Thyroid gland (tissue), 4 donors: ENCODE data around the gene IL20RB. TPM values are rescaled to one million over a fixed set of nuclear protein-coding genes. Genes with fewer than 3 reads are reported as not detected.

Experiments used
- DNase-seq, 2 donors: peaks; one replicate each; pipeline ENCODE4 v3.0.0-alpha.2; 2019
- H3K27ac ChIP-seq, 3 donors: fragments of 200-600 bp; sonication (generic); 1 replicate in 2 of 3; 2 replicates in 1 of 3; pipeline ENCODE4 v1.5.1; 2016 to 2019; ENCODE audit warnings: mild to moderate bottlenecking in 1 of 3, moderate library complexity in 1 of 3
- H3K27me3 ChIP-seq: fragments of 200-600 bp; sonication (generic); one replicate; pipeline ENCODE4 v1.5.1; 2019
- H3K36me3 ChIP-seq, 2 donors: fragments of 200-600 bp; sonication (generic); one replicate each; pipeline ENCODE4 v1.5.1; 2016 to 2019
- H3K4me1 ChIP-seq, 2 donors: fragments of 200-600 bp; sonication (generic); one replicate each; pipeline ENCODE4 v1.5.1; 2017 to 2019
- H3K4me3 ChIP-seq, 3 donors: fragments of 200-600 bp; sonication (generic); replicated peaks in 1 of 3; 1 replicate in 2 of 3; 2 replicates in 1 of 3; pipeline ENCODE4 v1.5.1; 2016; ENCODE audit warnings: mild to moderate bottlenecking in 1 of 3
- H3K9me3 ChIP-seq: fragments of 200-600 bp; sonication (generic); one replicate; pipeline ENCODE4 v1.5.1; 2017
- POLR2A ChIP-seq, 2 donors: fragments of 450-650 bp; IDR thresholded peaks; one replicate each; pipeline ENCODE4 v1.6.1; 2017; ENCODE audit warnings: antibody characterized with exemption in 2 of 2, mild to moderate bottlenecking in 2 of 2, moderate library complexity in 1 of 2
- WGBS, 2 donors: methylation state at CpG; one replicate each; pipeline ENCODE4 v1.1.5; 2017; 5-methylcytosine and 5-hydroxymethylcytosine counted together
- intact Hi-C: fragments of 100-400 bp; cut with DNase I; formaldehyde crosslinking; loops from one replicate; pipeline ENCODE4 v1.15.1; 2023
- total RNA-seq, 4 donors: library from RNA; depleted of rRNA; stranded (reverse); fragments of >200 nt; gene quantifications; one replicate each; pipeline ENCODE4 v1.2.3, GENCODE V29; 2016
- TF ChIP-seq, protein P1 (sequence below), 6 experiments: fragments of 200-600 bp in 3 of 6; fragments of 450-650 bp in 3 of 6; sonication (generic) in 3 of 6; IDR thresholded peaks; one replicate each; pipeline ENCODE4 v1.5.1; 2016 to 2019; ENCODE audit warnings: antibody characterized with exemption in 6 of 6, mild to moderate bottlenecking in 2 of 6, inconsistent platforms in 1 of 6, moderate library complexity in 1 of 6

Gene IL20RB
- total RNA-seq, 4 donors from 2014 or later = 0.33 to 1.6 (median 1.6) TPM; not detected in 1

DNA sequence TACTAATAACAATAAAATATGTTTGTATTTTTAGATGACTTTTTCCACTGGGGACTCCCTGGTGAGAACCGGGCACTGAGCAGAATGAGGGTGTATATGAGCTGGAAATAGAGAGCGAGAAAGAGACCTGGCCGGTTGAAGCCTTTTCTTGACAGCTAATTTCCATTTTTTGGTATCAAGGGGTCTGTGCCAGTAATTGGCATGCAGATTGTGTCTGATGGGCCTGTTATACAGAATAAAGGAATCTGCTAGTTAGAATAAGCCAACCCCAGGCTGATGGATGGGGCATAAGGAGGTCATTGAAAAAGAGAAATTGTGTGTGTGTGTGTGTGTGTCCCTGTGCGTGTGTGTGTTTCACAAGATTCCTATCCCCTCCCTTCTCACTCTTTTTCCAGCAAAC lies 83.9 kb downstream of the IL20RB start:
- H3K27ac ChIP-seq = no peak overlapping the region
- H3K9me3 ChIP-seq = no peaks in the 10 kb centered on the region
- TF ChIP-seq POLR2A (IDR thresholded peaks at IDR 0.05) = no peak
- TF ChIP-seq, protein P1, sequence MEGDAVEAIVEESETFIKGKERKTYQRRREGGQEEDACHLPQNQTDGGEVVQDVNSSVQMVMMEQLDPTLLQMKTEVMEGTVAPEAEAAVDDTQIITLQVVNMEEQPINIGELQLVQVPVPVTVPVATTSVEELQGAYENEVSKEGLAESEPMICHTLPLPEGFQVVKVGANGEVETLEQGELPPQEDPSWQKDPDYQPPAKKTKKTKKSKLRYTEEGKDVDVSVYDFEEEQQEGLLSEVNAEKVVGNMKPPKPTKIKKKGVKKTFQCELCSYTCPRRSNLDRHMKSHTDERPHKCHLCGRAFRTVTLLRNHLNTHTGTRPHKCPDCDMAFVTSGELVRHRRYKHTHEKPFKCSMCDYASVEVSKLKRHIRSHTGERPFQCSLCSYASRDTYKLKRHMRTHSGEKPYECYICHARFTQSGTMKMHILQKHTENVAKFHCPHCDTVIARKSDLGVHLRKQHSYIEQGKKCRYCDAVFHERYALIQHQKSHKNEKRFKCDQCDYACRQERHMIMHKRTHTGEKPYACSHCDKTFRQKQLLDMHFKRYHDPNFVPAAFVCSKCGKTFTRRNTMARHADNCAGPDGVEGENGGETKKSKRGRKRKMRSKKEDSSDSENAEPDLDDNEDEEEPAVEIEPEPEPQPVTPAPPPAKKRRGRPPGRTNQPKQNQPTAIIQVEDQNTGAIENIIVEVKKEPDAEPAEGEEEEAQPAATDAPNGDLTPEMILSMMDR (IDR thresholded peaks at IDR 0.05) = no peak
- WGBS, 2 donors = 84 to 87% methylated on average over 4 of the region's 4 CpGs
- H3K27me3 ChIP-seq = no peaks in the 10 kb centered on the region
- no peak overlapping the region for H3K4me3 ChIP-seq
- intact Hi-C loops = no loop called here
- H3K4me1 ChIP-seq = no peaks in the 10 kb centered on the region
- H3K36me3 ChIP-seq = no peaks in the 10 kb centered on the region
- DNase-seq = no peak

DNA sequence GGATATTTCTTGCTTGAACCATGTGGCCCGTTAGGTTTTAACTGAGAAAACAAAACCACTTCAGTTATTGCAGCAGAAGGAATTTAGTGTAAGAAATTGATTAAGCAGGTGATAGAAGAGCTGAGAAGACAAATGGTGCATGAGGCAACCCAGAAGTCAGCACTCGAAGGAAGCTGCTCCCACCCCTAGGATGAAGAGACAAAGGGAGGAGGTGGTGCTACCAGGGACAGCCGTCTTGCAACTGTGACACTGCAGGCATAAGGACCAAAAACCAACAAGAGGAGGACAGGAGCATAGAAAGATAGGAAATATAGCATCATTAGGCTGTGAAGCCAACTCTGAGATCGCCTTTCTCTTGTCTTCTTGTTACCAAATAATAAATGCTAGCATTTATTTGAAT lies 89.0 kb downstream of the IL20RB start:
- no peak for DNase-seq
- Histone ChIP-seq H3K36me3 (no peaks in the 10 kb centered on the region), H3K27me3 (no peaks in the 10 kb centered on the region), H3K27ac (no peak overlapping the region), H3K4me1 (no peaks in the 10 kb centered on the region), H3K9me3 (no peaks in the 10 kb centered on the region), H3K4me3 (no peak overlapping the region)
- WGBS, 2 donors = 70 to 75% methylated on average over 4 of the region's 4 CpGs
- TF ChIP-seq, protein P1 (IDR thresholded peaks at IDR 0.05) = no peak
- no peak for TF ChIP-seq POLR2A (IDR thresholded peaks at IDR 0.05)
- intact Hi-C loops = no loop called here

DNA sequence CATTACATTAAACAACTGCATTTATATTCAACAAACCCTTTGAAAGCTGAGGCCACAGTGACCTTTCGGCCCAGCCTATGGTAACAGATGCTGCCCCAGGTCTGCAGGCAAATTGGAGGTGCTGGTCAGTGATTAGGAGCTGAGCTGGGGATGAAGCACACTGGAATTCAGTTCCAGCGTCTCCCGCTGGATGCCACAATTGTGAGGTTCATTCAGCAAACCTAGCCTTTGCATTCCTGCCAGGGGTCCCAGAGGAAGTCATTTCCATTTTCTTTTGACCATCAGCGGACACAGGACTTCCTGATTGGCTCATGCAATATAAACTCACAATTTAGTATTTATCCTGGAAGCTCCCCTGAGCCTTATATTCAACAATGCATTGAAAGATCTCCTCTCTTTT lies 89.5 kb downstream of the IL20RB start:
- no peaks in the 10 kb centered on the region for H3K27me3 ChIP-seq
- H3K36me3 ChIP-seq = no peaks in the 10 kb centered on the region
- no peak for DNase-seq
- no peak overlapping the region for H3K4me3 ChIP-seq
- no peaks in the 10 kb centered on the region for H3K9me3 ChIP-seq
- H3K4me1 ChIP-seq = no peaks in the 10 kb centered on the region
- intact Hi-C loops = no loop called here
- WGBS, 2 donors = 75 to 82% methylated on average over 4 of the region's 4 CpGs
- no peak for TF ChIP-seq POLR2A (IDR thresholded peaks at IDR 0.05)
- TF ChIP-seq, protein P1 (IDR thresholded peaks at IDR 0.05) = no peak
- no peak overlapping the region for H3K27ac ChIP-seq

- no peaks in the 10 kb centered on the region for H3K9me3 ChIP-seq
- no peak overlapping the region for H3K4me3 ChIP-seq
- intact Hi-C loops = no loop called here
- no peaks in the 10 kb centered on the region for H3K27me3 ChIP-seq
- no peaks in the 10 kb centered on the region for H3K4me1 ChIP-seq
- H3K27ac ChIP-seq = no peak overlapping the region
- no peak for DNase-seq
- H3K36me3 ChIP-seq = no peaks in the 10 kb centered on the region
- TF ChIP-seq POLR2A (IDR thresholded peaks at IDR 0.05) = no peak
- TF ChIP-seq, protein P1 (IDR thresholded peaks at IDR 0.05) = no peak
- WGBS, 2 donors = 66 to 70% methylated on average over 3 of the region's 3 CpGs
Measured at GRCh38 chr3:137050281-137050680, 92.5 kb downstream of the IL20RB start.

DNA sequence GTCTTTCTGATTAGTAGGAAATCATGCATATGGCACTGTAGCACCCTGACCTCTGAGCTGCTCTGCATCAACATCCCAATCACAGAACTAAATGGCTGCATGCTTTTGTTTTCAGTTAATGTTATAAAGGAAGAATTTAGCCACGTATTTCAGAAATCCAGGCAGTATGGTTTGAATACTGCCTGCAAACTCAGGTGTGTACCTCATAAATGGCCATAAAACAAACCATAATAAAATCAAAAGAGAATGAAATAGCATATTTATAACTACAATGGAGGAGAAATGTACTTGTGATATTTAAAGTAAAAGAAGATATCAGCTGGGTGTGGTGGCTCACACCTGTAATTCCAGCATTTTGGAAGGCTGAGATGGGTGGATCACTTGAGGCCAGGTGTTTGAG lies 94.5 kb downstream of the IL20RB start:
- no peaks in the 10 kb centered on the region for H3K9me3 ChIP-seq
- no peaks in the 10 kb centered on the region for H3K27me3 ChIP-seq
- TF ChIP-seq, protein P1 (IDR thresholded peaks at IDR 0.05) = no peak
- TF ChIP-seq POLR2A (IDR thresholded peaks at IDR 0.05) = no peak
- no peaks in the 10 kb centered on the region for H3K4me1 ChIP-seq
- no peaks in the 10 kb centered on the region for H3K36me3 ChIP-seq
- intact Hi-C loops = no loop called here
- no peak overlapping the region for H3K27ac ChIP-seq
- WGBS, 2 donors = 81% methylated on average over 1 of the region's 1 CpG
- no peak for DNase-seq
- H3K4me3 ChIP-seq = no peak overlapping the region

Other genes with a start within 250 kb of the IL20RB start
- 10 to 100 TPM; 50.5 to 68.8 (median 54.4) TPM for gene STAG1, start 205.6 kb upstream of the IL20RB start, total RNA-seq
- gene SLC35G2, start 138.9 kb upstream of the IL20RB start, total RNA-seq = 10 to 100 TPM in 3 of 4 donors, 1 to 10 TPM in 1; 9.6 to 12.6 (median 11.5) TPM
- gene NCK1, start 95.8 kb upstream of the IL20RB start, total RNA-seq = 10 to 100 TPM; 46.1 to 64.4 (median 47.0) TPM